ENCODE results near the gene TPH2.

The TPH2 gene

GRCh38 chr12:72018036-72018435, 79.4 kb downstream of the TPH2 start:
- H3K4me3 ChIP-seq (ENCODE audit: low read depth, low read length): no peak overlapping the region
- no peak for DNase-seq (ENCODE audit: low read depth)
- TF ChIP-seq POLR2A (IDR thresholded peaks at IDR 0.05; ENCODE audit: extremely low read depth, insufficient read length) (no peak), MAX (IDR thresholded peaks at IDR 0.05; ENCODE audit: low read depth, low read length) (no peak), MYC (IDR thresholded peaks at IDR 0.05; ENCODE audit: low read depth, low read length) (no peak), CTCF (IDR thresholded peaks at IDR 0.05; ENCODE audit: low read depth, low read length) (no peak)

- no peak for TF ChIP-seq POLR2A (IDR thresholded peaks at IDR 0.05; ENCODE audit: extremely low read depth, insufficient read length)
- no peak for TF ChIP-seq CTCF (IDR thresholded peaks at IDR 0.05; ENCODE audit: low read depth, low read length)
- TF ChIP-seq MAX (IDR thresholded peaks at IDR 0.05; ENCODE audit: low read depth, low read length): no peak
- TF ChIP-seq MYC (IDR thresholded peaks at IDR 0.05; ENCODE audit: low read depth, low read length): no peak
- no peak for DNase-seq (ENCODE audit: low read depth)
- H3K4me3 ChIP-seq (ENCODE audit: low read depth, low read length): no peak overlapping the region
Measured at GRCh38 chr12:72024613-72025012, 86.0 kb downstream of the TPH2 start.

GRCh38 chr12:72025524-72025923, 86.9 kb downstream of the TPH2 start:
- no peak overlapping the region for H3K4me3 ChIP-seq (ENCODE audit: low read depth, low read length)
- TF ChIP-seq MYC (IDR thresholded peaks at IDR 0.05; ENCODE audit: low read depth, low read length) (no peak), POLR2A (IDR thresholded peaks at IDR 0.05; ENCODE audit: extremely low read depth, insufficient read length) (no peak), CTCF (IDR thresholded peaks at IDR 0.05; ENCODE audit: low read depth, low read length) (no peak), MAX (IDR thresholded peaks at IDR 0.05; ENCODE audit: low read depth, low read length) (no peak)
- DNase-seq (ENCODE audit: low read depth): no peak

- H3K4me3 ChIP-seq (ENCODE audit: low read depth, low read length): no peak overlapping the region
- peak; percentile 13 for DNase-seq (ENCODE audit: low read depth)
- TF ChIP-seq CTCF (IDR thresholded peaks at IDR 0.05; ENCODE audit: low read depth, low read length) (no peak), MYC (IDR thresholded peaks at IDR 0.05; ENCODE audit: low read depth, low read length) (no peak), MAX (IDR thresholded peaks at IDR 0.05; ENCODE audit: low read depth, low read length) (no peak), POLR2A (IDR thresholded peaks at IDR 0.05; ENCODE audit: extremely low read depth, insufficient read length) (no peak)
Measured at GRCh38 chr12:72028966-72029365, 90.3 kb downstream of the TPH2 start.

GRCh38 chr12:72030277-72030676, 91.6 kb downstream of the TPH2 start:
- no peak for TF ChIP-seq MAX (IDR thresholded peaks at IDR 0.05; ENCODE audit: low read depth, low read length)
- no peak for TF ChIP-seq CTCF (IDR thresholded peaks at IDR 0.05; ENCODE audit: low read depth, low read length)
- no peak for TF ChIP-seq MYC (IDR thresholded peaks at IDR 0.05; ENCODE audit: low read depth, low read length)
- TF ChIP-seq POLR2A (IDR thresholded peaks at IDR 0.05; ENCODE audit: extremely low read depth, insufficient read length): no peak
- DNase-seq (ENCODE audit: low read depth): no peak
- no peak overlapping the region for H3K4me3 ChIP-seq (ENCODE audit: low read depth, low read length)

GRCh38 chr12:72031066-72031465, 92.4 kb downstream of the TPH2 start:
- no peak overlapping the region for H3K4me3 ChIP-seq (ENCODE audit: low read depth, low read length)
- DNase-seq (ENCODE audit: low read depth): no peak
- TF ChIP-seq MYC (IDR thresholded peaks at IDR 0.05; ENCODE audit: low read depth, low read length): no peak
- TF ChIP-seq POLR2A (IDR thresholded peaks at IDR 0.05; ENCODE audit: extremely low read depth, insufficient read length): no peak
- no peak for TF ChIP-seq MAX (IDR thresholded peaks at IDR 0.05; ENCODE audit: low read depth, low read length)
- no peak for TF ChIP-seq CTCF (IDR thresholded peaks at IDR 0.05; ENCODE audit: low read depth, low read length)

All from NB4 (cell line).